ENCODE data around the gene MYOF. TPM values are rescaled to one million over a fixed set of nuclear protein-coding genes. Genes with fewer than 3 reads are reported as not detected.

MYOF gene
- total RNA-seq, 4 donors from 2014 or later: 46.8 to 139 (median 90.2) TPM

DNA sequence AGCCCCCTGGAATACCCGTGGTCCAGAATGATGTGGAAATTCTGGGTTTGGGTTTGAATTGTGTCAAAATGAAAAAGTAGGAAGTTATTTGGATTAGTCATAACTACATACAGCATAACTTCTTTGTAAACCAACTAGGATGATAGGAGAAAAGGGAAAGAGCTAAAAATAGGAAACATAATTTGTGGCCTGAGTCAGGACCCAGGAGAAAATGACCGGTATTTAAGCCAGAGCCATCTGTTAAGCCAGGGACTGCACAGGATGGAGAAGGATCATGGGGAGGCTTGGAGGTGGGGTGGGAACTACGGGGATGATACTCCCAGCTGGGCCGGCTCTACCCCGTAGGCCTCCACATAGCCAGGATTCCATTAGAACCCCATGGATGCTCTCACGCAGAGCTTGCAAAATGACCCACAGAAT lies 98.6 kb downstream of the MYOF start:
- TF ChIP-seq, protein P1, sequence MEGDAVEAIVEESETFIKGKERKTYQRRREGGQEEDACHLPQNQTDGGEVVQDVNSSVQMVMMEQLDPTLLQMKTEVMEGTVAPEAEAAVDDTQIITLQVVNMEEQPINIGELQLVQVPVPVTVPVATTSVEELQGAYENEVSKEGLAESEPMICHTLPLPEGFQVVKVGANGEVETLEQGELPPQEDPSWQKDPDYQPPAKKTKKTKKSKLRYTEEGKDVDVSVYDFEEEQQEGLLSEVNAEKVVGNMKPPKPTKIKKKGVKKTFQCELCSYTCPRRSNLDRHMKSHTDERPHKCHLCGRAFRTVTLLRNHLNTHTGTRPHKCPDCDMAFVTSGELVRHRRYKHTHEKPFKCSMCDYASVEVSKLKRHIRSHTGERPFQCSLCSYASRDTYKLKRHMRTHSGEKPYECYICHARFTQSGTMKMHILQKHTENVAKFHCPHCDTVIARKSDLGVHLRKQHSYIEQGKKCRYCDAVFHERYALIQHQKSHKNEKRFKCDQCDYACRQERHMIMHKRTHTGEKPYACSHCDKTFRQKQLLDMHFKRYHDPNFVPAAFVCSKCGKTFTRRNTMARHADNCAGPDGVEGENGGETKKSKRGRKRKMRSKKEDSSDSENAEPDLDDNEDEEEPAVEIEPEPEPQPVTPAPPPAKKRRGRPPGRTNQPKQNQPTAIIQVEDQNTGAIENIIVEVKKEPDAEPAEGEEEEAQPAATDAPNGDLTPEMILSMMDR (IDR thresholded peaks at IDR 0.05; ENCODE audit: low read depth): no peak

DNA sequence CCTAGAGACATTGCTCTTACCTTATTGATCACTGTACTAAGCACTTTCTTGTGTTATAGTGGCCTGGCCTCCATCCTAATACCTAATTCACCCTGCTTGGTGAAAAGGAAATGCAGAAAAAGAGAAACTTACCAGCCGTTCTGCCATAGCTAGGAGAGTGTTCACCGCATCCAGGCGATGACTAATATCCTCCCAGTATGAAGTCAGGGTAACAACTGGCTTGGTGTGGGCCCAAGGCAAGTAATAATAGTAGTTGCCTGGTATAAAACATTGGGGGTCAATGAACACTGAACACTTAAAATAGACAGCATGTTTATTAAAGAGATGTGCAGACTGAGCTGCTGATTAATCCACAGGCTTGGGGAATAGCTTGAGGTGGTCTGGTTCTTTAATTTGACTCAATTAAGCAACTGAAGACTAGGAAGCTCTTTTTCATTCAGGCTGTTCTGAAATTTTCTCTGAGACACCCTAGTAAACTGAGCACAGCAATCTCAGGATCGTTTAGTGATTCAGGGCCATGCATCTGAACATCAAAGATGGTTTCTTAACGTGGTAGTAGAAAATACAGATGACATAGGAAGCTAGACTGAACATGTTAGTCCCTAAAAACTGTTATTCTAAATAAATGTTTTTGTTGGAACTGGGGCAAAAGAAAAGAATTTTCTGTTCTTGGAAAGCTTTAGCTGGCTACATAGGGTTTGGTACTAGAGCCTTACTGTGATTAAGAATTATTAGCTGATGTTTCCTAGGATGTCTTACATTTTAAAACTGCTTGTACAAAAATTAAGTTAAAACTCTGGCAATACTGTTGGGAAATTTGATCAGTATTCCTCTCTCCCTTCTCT lies 102.2 kb downstream of the MYOF start:
- TF ChIP-seq, protein P1 (IDR thresholded peaks at IDR 0.05; ENCODE audit: low read depth): no peak

- TF ChIP-seq, protein P1 (IDR thresholded peaks at IDR 0.05; ENCODE audit: low read depth): no peak
These were observed 103.0 kb downstream of the MYOF start for GRCh38 chr10:93378997-93379730.

- TF ChIP-seq, protein P1 (IDR thresholded peaks at IDR 0.05; ENCODE audit: low read depth): no peak
These were observed 104.1 kb downstream of the MYOF start for GRCh38 chr10:93378039-93378438.

- TF ChIP-seq, protein P1 (IDR thresholded peaks at IDR 0.05; ENCODE audit: low read depth): no peak
These were observed 105.5 kb downstream of the MYOF start for GRCh38 chr10:93376372-93377293.

GRCh38 chr10:93370961-93371360 lies 111.2 kb downstream of the MYOF start:
- TF ChIP-seq, protein P1 (IDR thresholded peaks at IDR 0.05; ENCODE audit: low read depth): no peak

Data from subcutaneous adipose tissue (tissue), 4 donors.